GM18907 (cell line): ENCODE data around the gene CLTB.

Source experiments
- ATAC-seq: cut with Tn5 transposase; IDR thresholded peaks from one replicate; pipeline ENCODE4 v1.9.1; 2021; ENCODE audit warnings: mild to moderate bottlenecking, moderate library complexity; ENCODE audit not compliant: unreplicated experiment

The CLTB gene

DNA sequence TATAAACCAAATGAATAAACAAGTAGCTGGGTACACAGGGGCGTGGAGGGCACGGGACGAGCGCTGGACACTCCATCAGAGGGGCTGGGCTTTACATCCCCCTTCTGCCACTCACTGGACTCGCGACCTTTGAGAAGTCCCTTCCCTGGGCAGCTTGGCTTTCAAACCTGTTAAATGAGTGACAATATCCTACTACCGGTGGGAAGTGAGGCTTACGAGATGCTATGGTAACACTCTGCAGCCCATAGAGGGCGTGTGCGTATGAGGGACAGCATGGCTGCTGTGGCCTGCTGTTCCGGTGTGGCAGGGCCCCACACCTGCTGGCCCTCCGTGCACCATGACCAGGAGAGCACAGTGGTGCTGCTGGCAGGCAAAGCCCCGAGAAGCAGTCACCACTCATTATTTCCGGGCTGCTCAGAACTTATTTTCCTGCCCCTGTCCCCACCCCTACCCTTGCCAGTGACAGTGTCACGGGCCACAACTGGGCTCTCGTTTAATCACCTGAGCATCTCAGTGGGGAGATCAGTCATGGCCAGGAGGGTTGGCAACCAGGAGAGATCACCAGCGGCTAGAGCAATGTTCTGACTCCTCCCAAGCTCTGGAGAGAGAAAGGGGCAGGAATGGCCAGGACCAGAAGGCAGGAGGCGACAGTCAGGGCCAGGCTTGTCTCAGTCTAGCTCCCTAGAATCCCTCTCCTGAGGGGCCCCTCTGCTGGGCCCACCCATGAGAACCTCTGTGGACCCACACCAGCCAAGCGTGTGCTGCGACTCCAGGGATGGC, 10.5 kb downstream of the CLTB start:
- ATAC-seq: no peak

GRCh38 chr5:176401281-176402205, 14.8 kb downstream of the CLTB start:
- no peak for ATAC-seq

DNA sequence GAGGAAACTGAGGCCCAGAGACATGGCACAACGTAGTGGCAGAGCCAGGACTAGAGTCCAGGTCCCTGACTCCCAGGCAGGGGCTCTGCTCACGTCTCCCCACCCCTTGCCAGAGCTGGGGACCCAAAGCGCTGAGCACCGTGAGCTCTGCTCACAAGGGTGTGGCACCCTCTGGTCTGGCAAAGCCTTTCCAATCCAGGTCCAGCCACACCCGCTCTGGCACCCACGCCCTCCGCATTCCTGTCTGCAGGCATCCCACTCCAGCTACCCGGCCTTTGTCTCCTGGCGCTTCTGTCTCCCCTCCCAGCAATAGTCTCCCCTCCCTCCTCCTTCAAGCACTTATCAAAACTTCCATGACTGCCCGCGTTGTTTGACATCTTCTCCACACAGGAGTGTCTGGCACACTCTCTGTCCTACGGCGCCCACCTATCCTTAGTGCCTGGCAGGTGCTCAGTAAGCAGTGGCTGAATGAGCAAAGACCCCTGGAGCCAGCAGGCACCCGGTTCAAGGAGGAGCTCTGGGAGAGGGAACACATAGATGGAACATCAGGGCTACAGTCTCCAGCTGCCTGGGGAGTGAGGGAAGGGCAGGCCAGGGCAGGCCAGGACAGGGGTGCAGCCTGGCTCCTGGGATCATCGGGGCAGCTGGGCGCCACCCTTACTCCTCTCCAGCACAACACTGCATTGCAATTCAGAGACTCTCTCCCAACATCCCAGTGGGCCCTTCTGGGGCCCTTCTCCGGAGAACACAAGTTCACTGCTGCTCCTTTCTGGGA, 15.8 kb downstream of the CLTB start:
- ATAC-seq: no peak

- no peak for ATAC-seq
These were observed 18.5 kb downstream of the CLTB start for GRCh38 chr5:176397736-176398420.

GRCh38 chr5:176396330-176396729, 20.0 kb downstream of the CLTB start:
- ATAC-seq: no peak

DNA sequence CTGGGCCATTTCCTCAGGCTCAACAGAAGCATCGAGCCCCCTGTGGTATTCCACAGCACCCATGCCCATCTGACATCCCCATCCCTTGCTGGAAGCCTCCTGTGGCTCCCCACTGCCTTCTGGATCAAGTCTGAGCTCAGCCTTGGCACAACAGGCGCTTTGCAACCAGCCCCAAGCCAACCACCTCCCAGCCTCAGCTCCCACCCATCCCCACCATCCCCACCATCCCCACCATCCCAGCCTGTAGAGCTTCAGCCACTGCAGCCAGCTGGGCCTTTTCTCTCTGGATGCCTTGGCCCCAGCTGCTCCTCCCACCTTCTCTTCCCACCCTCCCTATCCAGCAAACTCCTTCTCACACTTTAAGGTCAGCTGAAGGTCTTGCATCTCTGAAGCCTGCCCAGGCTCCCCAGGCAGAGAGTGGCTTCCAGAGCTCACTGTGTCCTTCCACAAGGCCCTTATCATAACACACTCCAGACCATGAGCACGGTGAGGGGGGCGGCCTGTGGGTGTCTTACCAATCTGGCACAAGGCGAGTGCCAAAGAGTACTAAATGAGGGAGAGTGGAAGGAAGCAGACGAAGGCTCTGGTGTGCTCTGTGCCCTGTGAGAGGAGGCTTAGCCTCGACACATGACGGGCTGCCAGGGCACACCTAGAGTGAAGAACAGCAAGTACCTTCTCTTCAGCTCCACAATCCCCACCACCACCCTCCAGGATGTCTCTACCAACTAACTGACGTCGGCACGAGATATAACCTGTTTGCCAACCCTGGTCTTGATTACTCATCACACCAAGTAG, 21.3 kb downstream of the CLTB start:
- ATAC-seq: no peak

DNA sequence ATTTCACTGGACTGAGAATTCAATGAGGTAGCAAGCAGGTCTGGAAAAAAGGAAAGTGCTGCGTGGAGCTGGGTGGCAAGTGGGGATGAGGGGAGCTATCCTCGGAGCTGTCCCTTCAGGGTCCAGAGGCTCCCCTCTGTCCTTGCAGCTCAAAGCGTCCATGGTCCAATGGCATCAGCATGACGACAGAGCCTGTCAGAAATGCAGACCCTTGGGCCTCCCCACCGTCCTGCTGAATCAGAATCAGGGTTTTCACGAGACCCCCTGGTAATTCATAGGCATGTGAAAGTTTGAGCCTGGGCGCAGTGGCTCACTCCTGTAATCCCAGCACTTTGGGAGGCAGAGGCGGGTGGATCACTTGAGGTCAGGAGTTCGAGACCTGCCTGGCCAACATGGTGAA, 22.2 kb downstream of the CLTB start:
- ATAC-seq: no peak

GRCh38 chr5:176392526-176392925, 23.8 kb downstream of the CLTB start:
- no peak for ATAC-seq

GRCh38 chr5:176391999-176392398, 24.3 kb downstream of the CLTB start:
- no peak for ATAC-seq

GRCh38 chr5:176391479-176391878, 24.9 kb downstream of the CLTB start:
- ATAC-seq: no peak

GRCh38 chr5:176389135-176390123, 26.9 kb downstream of the CLTB start:
- peak; percentile 33 for ATAC-seq

- ATAC-seq: peak; percentile 92
These were observed 27.8 kb downstream of the CLTB start, which contains the start of the genes HIGD2A and NOP16 for GRCh38 chr5:176388444-176389134. HIGD2A (plus strand) TSS chr5:176388751; CDS start chr5:176388820, 69 bp downstream. NOP16 (minus strand) TSS chr5:176388598; CDS start chr5:176388539, 59 bp downstream.

GRCh38 chr5:176388003-176388443, 28.3 kb downstream of the CLTB start:
- no peak for ATAC-seq

GRCh38 chr5:176387384-176387925, 28.9 kb downstream of the CLTB start:
- no peak for ATAC-seq

GRCh38 chr5:176386491-176386890, 29.8 kb downstream of the CLTB start:
- no peak for ATAC-seq

- ATAC-seq: no peak
These were observed 31.3 kb downstream of the CLTB start for GRCh38 chr5:176384991-176385390.

DNA sequence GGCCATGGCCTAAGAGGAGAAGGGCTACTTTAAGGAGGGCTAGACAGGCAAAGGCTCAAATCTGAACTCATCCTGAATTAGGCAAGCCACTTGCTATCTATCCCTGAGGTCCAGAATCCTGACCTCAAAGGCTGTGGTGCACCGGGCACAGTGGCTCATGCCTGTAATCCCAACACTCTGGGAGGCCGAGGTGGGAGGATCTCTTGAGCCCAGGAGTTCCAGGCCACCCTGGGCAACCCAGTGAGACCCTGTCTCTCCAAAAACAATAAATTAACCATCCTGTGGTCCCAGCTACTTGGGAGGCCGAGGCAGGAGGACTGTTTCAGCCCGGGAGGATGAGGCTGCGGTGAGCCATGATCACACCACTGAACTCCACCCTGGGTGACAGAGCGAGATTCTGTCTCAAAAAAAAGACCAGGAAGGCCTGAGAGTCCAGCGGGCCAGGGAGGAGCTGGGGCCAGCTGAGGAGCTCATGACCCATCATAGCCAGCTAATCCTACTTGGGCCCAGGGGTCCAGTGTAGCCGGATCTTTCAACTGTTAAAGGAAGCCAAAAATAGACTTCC, 31.9 kb downstream of the CLTB start:
- no peak for ATAC-seq
